ENCODE measurements around the gene PLK5.
"Not testable (repeated sequence)": the region's sequence is repeated elsewhere in the genome, so short reads cannot be mapped to it uniquely, and the experiment has no call there.

The PLK5 gene, protein sequence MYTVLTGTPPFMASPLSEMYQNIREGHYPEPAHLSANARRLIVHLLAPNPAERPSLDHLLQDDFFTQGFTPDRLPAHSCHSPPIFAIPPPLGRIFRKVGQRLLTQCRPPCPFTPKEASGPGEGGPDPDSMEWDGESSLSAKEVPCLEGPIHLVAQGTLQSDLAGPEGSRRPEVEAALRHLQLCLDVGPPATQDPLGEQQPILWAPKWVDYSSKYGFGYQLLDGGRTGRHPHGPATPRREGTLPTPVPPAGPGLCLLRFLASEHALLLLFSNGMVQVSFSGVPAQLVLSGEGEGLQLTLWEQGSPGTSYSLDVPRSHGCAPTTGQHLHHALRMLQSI

DNA sequence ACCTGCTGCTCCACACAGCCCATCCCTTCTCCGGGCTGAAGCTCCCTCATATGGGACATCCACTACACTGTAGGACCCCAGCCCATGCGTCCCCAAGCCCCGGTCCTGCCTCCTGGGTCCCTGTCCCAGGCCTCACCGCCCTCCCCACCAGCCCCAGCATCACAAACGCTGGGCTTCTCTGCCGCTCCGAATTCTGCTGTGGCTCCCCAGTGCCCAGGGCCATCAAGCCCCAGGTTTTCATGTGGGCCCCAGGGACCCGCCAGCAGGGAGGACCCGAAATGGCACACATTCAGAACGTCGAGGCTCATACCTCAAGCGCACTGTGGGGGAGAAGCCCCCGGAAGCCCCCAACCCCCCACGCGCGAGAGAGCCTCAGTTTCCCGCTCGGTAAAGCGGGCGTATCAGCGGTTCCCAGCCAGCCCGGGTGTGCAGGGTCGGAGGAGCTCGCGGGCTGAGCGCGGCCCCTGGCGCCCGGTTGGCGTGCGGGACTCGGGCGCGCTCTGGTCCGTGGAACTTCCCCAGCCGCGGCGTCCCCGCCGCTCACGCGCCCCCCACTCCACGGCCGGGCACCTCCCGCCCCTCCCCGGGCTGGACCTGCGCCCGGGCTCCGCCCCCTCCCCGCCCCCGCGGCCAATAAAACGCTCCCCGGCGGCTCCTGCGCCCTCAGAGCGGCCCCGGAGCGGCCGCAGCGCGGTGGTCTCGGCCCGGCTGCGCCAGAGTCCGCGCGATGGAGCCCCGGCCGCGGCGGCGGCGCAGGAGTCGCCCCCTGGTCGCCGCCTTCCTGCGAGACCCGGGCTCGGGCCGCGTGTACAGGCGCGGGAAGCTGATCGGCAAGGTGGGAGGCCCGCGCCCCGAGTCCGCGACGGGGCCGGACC, at the start of gene PLK5:
Gene PLK5, plus strand, starts transcription at position 666 of the 875 bp plus-strand sequence. CDS start 2,920 bp downstream, outside the sequence.
- ChIA-PET POLR2A (no interaction called here), CTCF (interaction anchor here (2.2 kb wide), 1 partner anchor 24 kb away, joined by 15 read pairs; no protein-coding TSS in a partner anchor)
- DNase-seq (ENCODE audit: low read depth, low spot score): no peak
- no peak within 1 kb of the TSS for H3K4me3 ChIP-seq (ENCODE audit: low read depth, low read length)
- TF ChIP-seq, protein P1, sequence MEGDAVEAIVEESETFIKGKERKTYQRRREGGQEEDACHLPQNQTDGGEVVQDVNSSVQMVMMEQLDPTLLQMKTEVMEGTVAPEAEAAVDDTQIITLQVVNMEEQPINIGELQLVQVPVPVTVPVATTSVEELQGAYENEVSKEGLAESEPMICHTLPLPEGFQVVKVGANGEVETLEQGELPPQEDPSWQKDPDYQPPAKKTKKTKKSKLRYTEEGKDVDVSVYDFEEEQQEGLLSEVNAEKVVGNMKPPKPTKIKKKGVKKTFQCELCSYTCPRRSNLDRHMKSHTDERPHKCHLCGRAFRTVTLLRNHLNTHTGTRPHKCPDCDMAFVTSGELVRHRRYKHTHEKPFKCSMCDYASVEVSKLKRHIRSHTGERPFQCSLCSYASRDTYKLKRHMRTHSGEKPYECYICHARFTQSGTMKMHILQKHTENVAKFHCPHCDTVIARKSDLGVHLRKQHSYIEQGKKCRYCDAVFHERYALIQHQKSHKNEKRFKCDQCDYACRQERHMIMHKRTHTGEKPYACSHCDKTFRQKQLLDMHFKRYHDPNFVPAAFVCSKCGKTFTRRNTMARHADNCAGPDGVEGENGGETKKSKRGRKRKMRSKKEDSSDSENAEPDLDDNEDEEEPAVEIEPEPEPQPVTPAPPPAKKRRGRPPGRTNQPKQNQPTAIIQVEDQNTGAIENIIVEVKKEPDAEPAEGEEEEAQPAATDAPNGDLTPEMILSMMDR (IDR thresholded peaks at IDR 0.05; ENCODE audit: insufficient read depth, low read length, missing control alignments): no peak

DNA sequence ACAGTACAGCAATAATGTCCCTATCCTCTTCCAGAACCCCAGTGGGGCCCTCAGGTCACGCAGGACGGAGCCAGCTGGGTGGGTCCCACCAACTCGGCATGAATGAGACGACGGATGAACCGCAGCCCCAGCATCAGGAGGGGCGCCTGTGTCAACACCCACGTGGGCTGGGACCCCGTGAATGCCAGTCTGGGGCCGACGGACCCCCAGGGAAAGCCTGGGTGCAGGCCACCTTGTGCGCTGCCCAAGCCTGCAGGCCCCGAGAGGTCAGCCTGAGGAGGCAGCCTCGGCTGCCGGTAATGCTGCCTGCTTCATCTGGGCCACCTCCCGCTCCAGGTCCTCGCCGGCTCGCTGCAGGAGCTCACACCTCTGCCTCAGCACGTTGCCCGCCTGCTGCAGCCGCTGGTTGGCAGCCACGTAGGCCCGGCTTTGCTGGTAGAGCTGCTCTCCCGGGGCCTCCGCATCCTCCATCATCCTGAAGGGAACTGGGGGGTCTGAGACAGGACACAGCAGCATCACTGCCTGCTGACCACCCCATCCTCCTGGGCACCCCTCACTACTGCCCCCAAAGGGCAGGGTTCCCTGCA, 49.0 kb upstream of the PLK5 start:
- no peak for DNase-seq (ENCODE audit: low read depth, low spot score)
- TF ChIP-seq, protein P1 (IDR thresholded peaks at IDR 0.05; ENCODE audit: insufficient read depth, low read length, missing control alignments): no peak
- POLR2A ChIA-PET: interaction anchor here (1.0 kb wide), 1 partner anchor 9 kb away, joined by 3 read pairs; no protein-coding TSS in a partner anchor
- no peak overlapping the region for H3K4me3 ChIP-seq (ENCODE audit: low read depth, low read length)
- CTCF ChIA-PET: no interaction called here

DNA sequence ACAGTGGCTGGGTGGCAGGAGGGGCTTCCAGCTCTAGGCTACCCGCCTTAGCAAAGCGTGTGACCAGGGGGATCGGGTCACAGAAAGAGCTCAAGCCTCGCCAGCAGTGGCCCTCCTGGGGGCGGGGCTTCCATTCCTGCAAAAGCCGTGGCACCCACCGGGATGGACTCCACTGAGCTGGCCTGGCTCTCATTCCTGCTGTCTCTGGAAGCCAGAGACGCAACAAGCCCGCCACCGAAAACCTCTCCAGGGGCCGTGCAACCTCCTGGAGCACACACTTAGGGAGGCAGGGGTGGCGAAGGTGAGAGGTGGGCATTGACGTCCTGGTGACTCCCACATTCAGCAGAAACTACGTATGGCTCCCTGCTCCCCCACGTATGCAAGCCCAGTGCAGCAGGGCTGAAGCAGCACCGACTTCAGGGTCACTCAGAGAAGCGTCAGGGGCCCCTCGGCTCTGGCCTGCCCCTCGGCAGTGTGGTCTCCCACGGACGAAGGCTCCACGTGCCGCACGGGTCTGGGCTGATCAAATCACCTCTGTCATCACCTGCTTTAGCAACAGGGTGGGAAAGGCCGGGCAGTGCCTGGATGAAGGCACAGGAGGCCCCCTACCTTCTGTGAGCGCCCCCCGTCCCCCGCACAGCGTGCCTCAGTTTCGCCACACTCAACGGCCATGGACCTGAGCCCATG, 48.0 kb upstream of the PLK5 start:
- ChIA-PET POLR2A (interaction anchor here (1.0 kb wide), 1 partner anchor 10 kb away, joined by 3 read pairs; no protein-coding TSS in a partner anchor), CTCF (interaction anchor here (2.9 kb wide), 1 partner anchor 10 kb away, joined by 16 read pairs; no protein-coding TSS in a partner anchor)
- TF ChIP-seq, protein P1 (IDR thresholded peaks at IDR 0.05; ENCODE audit: insufficient read depth, low read length, missing control alignments): no peak
- DNase-seq (ENCODE audit: low read depth, low spot score): no peak
- H3K4me3 ChIP-seq (ENCODE audit: low read depth, low read length): no peak overlapping the region

DNA sequence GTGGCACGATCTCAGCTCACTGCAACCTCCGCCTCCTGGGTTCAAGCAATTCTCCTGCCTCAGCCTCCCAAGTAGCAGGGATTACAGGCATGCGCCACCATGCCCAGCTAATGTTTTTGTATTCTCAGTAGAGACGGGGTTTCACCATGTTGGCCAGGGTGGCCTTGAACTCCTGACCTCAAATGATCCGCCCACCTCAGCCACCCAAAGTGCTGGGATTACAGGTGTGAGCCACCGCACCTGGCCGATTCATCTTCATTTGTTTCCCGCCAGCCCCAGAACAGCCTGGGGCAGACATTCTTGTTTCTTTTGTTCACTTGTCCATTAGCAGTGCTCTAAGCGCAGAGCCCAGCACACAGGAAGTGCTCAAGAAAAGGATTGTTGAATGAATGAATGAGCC, 46.8 kb upstream of the PLK5 start:
- POLR2A ChIA-PET: not testable (repeated sequence)
- CTCF ChIA-PET: interaction anchor here (1.8 to 2.9 kb wide), 2 partner anchors 8 to 11 kb away, joined by 7 to 16 read pairs; no protein-coding TSS in a partner anchor

DNA sequence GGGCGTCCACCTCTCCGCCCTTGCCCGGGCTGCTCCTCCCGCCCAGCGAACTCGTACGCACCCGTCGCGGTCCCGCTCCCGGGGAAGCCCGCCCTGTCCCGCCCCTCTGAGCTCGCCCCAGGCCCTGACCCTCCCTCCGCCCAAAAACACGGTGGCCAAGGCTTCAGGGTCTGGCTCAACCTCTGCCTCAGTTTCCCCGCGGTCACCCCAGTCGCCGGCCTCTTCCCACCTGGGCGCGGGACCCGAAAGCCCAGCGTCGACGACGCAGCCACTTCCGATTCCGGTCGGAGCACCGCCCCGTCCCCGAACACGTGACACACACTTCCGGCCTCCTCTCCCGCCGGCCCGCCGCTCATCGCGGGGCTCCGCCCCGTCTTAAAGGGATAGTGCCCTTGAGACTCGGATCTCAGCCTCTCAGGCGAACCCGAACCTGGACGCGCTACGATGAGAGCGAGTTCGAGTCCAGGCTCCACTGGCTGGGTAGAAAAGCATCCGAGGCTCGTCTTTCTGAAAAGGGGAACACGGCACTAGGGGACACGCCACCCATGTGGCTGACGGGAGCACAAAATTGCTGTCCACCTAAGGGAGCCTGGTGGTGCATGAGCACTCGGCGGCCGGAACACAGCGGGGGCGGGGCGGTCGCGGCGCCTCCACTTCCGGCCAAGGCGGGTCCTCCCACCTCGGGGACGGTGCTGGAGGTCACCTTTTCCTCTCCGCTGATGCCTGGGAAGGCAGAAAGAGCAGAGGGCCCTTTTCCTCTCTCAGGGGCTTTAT, 44.8 kb upstream of the PLK5 start, which contains the start of gene C19orf25:
Gene C19orf25, minus strand, starts transcription at position 282 of the 774 bp plus-strand sequence. CDS start 312 bp downstream, outside the sequence.
- peak within 1 kb of the TSS; percentile 83 for H3K4me3 ChIP-seq (ENCODE audit: low read depth, low read length)
- ChIA-PET POLR2A (no interaction called here), CTCF (interaction anchor here (2.9 kb wide), 1 partner anchor 13 kb away, joined by 16 read pairs; no protein-coding TSS in a partner anchor)
- TF ChIP-seq, protein P1 (IDR thresholded peaks at IDR 0.05; ENCODE audit: insufficient read depth, low read length, missing control alignments): no peak
- peak; percentile 49 for DNase-seq (ENCODE audit: low read depth, low spot score)

More for the DNA sequence above, 46.8 kb upstream of the PLK5 start:
- not testable (repeated sequence) for H3K4me3 ChIP-seq (ENCODE audit: low read depth, low read length); DNase-seq (ENCODE audit: low read depth, low spot score)
